Transverse colon (tissue), 4 donors: ENCODE results near the gene HDGF. TPM values are rescaled to one million over a fixed set of nuclear protein-coding genes. Genes with fewer than 3 reads are reported as not detected.

Source experiments
- DNase-seq: peaks from one replicate; pipeline ENCODE4 v3.0.0-alpha.2; 2019
- H3K27ac ChIP-seq, 4 donors: fragments of 200-600 bp; sonication (generic); 2 replicates each; pipeline ENCODE4 v1.5.1; 2016 to 2018; ENCODE audit warnings: inconsistent platforms in 4 of 4
- H3K27me3 ChIP-seq: fragments of 200-600 bp; sonication (generic); 2 replicates; pipeline ENCODE4 v1.5.1; 2017; ENCODE audit warnings: inconsistent platforms
- H3K36me3 ChIP-seq, 4 donors: fragments of 200-600 bp; sonication (generic); 2 replicates each; pipeline ENCODE4 v1.5.1; 2017 to 2019; ENCODE audit warnings: inconsistent platforms in 4 of 4
- H3K4me1 ChIP-seq, 4 donors: fragments of 200-600 bp; sonication (generic); 2 replicates each; pipeline ENCODE4 v1.5.1; 2017 to 2020; ENCODE audit warnings: inconsistent platforms in 4 of 4
- H3K4me3 ChIP-seq, 4 donors: fragments of 200-600 bp; sonication (generic); 1 replicate in 1 of 4; 2 replicates in 3 of 4; pipeline versions ENCODE4 v1.5.1 to v1.6.1; 2017 to 2019; ENCODE audit warnings: inconsistent platforms in 4 of 4
- H3K9me3 ChIP-seq, 2 donors: fragments of 200-600 bp; sonication (generic); 2 replicates each; pipeline ENCODE4 v1.5.1; 2017 to 2019; ENCODE audit warnings: inconsistent platforms in 2 of 2
- CTCF ChIP-seq, 5 experiments: fragments of 200-600 bp in 3 of 5; fragments of 450-650 bp in 2 of 5; sonication (generic) in 3 of 5; IDR thresholded peaks; 1 replicate in 2 of 5; 2 replicates in 3 of 5; pipeline ENCODE4 v1.5.1; 2016 to 2017; ENCODE audit warnings: antibody characterized with exemption in 5 of 5, inconsistent platforms in 3 of 5, mild to moderate bottlenecking in 2 of 5, moderate library complexity in 1 of 5
- EP300 ChIP-seq: sonication (generic); formaldehyde crosslinking; IDR thresholded peaks from one replicate; pipeline ENCODE4 v1.6.1; 2017; ENCODE audit warnings: antibody characterized with exemption, low read depth
- POLR2A ChIP-seq: fragments of 450-650 bp; IDR thresholded peaks from one replicate; pipeline ENCODE4 v1.6.1; 2016; ENCODE audit warnings: antibody characterized with exemption, mild to moderate bottlenecking, moderate library complexity
- POLR2AphosphoS5 ChIP-seq, 3 donors: sonication (generic); formaldehyde crosslinking; IDR thresholded peaks; one replicate each; pipeline ENCODE4 v1.6.1; 2016; ENCODE audit warnings: antibody characterized with exemption in 3 of 3
- WGBS, 2 donors: methylation state at CpG; one replicate each; pipeline ENCODE4 v1.1.5; 2018; ENCODE audit warnings: low coverage in 1 of 2; 5-methylcytosine and 5-hydroxymethylcytosine counted together
- in situ Hi-C, 4 donors: fragments of 200-750 bp; cut with MboI; loops; one replicate each; pipeline versions ENCODE4 v1.15.0 to v1.15.1; 2017; ENCODE audit warnings: low sequenced_read_pairs in 3 of 4, low pct_ligation_motif_present in 1 of 4, low pct_unique_long_range_greater_than_20kb in 1 of 4
- intact Hi-C: fragments of 100-400 bp; cut with DNase I; formaldehyde crosslinking; loops from one replicate; pipeline ENCODE4 v1.15.1; 2023; ENCODE audit warnings: low total_unique reads
- total RNA-seq, 4 donors: library from RNA; depleted of rRNA; stranded (reverse); fragments of >200 nt; gene quantifications; one replicate each; pipeline ENCODE4 v1.1.0, GENCODE V29; 2016

HDGF gene
- total RNA-seq, 4 donors from 2014 or later, result 150 to 204 (median 179) TPM

GRCh38 chr1:156775799-156776198 lies 24.3 kb upstream of the HDGF start:
- no peak overlapping the region for H3K4me3 ChIP-seq
- peaks cover 4 to 36% (median 14%) of the 10 kb centered on the region in 4 donors for H3K4me1 ChIP-seq
- H3K36me3 ChIP-seq, result peaks cover 0 to 12% (median 1%) of the 10 kb centered on the region in 4 donors
- TF ChIP-seq POLR2A, result no peak
- no peak for TF ChIP-seq POLR2AphosphoS5 (IDR thresholded peaks at IDR 0.05)
- no peak for TF ChIP-seq EP300
- no peak for TF ChIP-seq CTCF (IDR thresholded peaks at IDR 0.05)
- no peaks in the 10 kb centered on the region for H3K27me3 ChIP-seq
- DNase-seq, result no peak
- intact Hi-C loops (no loop called here), in situ Hi-C loops (no loop called here)
- H3K9me3 ChIP-seq, result no peaks in the 10 kb centered on the region
- WGBS, 2 donors, result 77 to 100% methylated on average over 2 to 5 of the region's 5 CpGs
- no peak overlapping the region for H3K27ac ChIP-seq

- Histone ChIP-seq H3K27ac (no peak overlapping the region), H3K4me1 (peaks cover 15 to 58% (median 33%) of the 10 kb centered on the region in 4 donors)
- intact Hi-C loops, result no loop called here
Measured at GRCh38 chr1:156773607-156774006, 22.1 kb upstream of the HDGF start.

DNA sequence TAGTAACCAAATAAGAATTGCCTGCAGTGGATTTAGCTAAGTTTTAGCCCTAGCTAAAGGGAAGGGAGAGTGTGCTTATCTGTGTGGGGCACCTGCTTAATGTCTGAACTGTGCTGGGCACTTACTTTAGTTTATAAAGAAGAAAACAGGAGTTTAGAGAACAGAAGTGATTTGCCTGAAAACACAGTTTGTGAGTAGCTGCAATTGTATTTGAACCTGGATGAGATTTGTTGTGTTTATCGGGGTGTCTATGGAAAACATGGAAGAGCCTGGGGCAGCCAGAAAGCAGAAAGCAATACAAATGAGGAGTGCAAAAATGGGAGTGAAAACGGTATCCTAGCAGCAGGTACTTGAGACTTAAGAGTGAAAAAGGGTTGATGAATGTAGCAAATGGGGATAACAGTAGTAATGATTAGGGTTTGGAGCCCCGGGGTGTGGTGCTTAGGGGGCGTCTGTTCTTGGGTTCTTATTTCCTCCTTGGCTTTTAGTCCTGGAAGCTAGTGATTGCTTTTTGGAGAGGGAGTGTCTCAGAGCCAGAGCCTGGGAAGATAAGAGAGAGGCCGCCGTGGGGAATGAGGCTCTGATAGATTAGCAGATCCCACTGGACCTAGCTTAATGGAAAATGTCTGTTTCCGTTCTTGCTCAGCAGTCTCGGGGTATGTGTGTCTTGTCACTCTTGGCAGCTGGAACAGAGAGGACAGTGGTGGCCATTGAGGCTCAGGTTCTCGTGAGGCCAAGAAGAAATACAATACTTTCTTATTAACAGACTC lies 21.4 kb upstream of the HDGF start:
- no peak for DNase-seq
- WGBS, 2 donors, result 40 to 53% methylated on average over 1 to 9 of the region's 9 CpGs
- H3K9me3 ChIP-seq, result no peaks in the 10 kb centered on the region
- H3K36me3 ChIP-seq, result peaks cover 0 to 6% (median 1%) of the 10 kb centered on the region in 4 donors
- no peaks in the 10 kb centered on the region for H3K27me3 ChIP-seq
- in situ Hi-C loops, result no loop called here
- intact Hi-C loops, result no loop called here
- H3K4me3 ChIP-seq, result no peak overlapping the region
- peaks cover 15 to 62% (median 38%) of the 10 kb centered on the region in 4 donors for H3K4me1 ChIP-seq
- no peak overlapping the region for H3K27ac ChIP-seq
- no peak for TF ChIP-seq POLR2A
- no peak for TF ChIP-seq POLR2AphosphoS5 (IDR thresholded peaks at IDR 0.05)
- no peak for TF ChIP-seq EP300
- no peak for TF ChIP-seq CTCF (IDR thresholded peaks at IDR 0.05)

More at GRCh38 chr1:156773607-156774006, 22.1 kb upstream of the HDGF start:
- Histone ChIP-seq H3K9me3 (no peaks in the 10 kb centered on the region), H3K36me3 (peaks cover 0 to 6% (median 1%) of the 10 kb centered on the region in 4 donors), H3K4me3 (no peak overlapping the region), H3K27me3 (no peaks in the 10 kb centered on the region)
- in situ Hi-C loops, result no loop called here
- no peak for TF ChIP-seq EP300
- no peak for TF ChIP-seq POLR2A
- no peak for TF ChIP-seq CTCF (IDR thresholded peaks at IDR 0.05)
- TF ChIP-seq POLR2AphosphoS5 (IDR thresholded peaks at IDR 0.05), result no peak
- WGBS, 2 donors, result 81 to 82% methylated on average over 3 of the region's 3 CpGs
- DNase-seq, result no peak

DNA sequence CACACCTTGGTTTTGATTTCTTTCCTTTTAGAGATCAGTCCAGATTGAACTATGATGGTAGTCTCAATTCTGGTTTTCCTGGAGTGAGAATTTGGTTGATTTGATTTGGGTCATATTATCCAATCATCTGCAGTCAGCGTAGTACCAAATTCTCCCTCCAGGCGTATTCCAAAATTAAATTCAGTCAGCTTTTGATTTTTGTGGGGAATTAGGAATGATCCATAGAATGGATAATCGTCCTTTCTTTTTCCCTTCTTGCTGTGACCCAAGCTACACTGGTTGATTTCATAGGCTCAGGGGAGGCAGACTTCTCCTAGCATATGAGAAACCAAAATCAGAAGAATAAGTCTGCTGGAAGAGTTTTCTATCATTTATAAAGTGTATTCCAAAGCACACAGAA lies 20.7 kb upstream of the HDGF start:
- Histone ChIP-seq H3K36me3 (peaks cover 0 to 6% (median 1%) of the 10 kb centered on the region in 4 donors), H3K27me3 (no peaks in the 10 kb centered on the region), H3K9me3 (no peaks in the 10 kb centered on the region), H3K4me1 (peaks cover 12 to 57% (median 36%) of the 10 kb centered on the region in 4 donors), H3K4me3 (no peak overlapping the region), H3K27ac (no peak overlapping the region)
- no peak for DNase-seq
- in situ Hi-C loops (no loop called here), intact Hi-C loops (no loop called here)
- WGBS, 2 donors, result 86 to 90% methylated on average over 3 of the region's 3 CpGs
- TF ChIP-seq POLR2AphosphoS5 (IDR thresholded peaks at IDR 0.05) (no peak), CTCF (IDR thresholded peaks at IDR 0.05) (no peak), EP300 (no peak), POLR2A (no peak)
